NOMO-1 treated with DMSO at 0.1 percent for 48 hours (cell line): ENCODE measurements around the gene LRRC9.

Source experiments
- DNase-seq: peaks from one replicate; lab custom pipeline; 2025; ENCODE audit not compliant: unreplicated experiment; lab: John Stamatoyannopoulos, UW

The LRRC9 gene

GRCh38 chr14:60106339-60106738 lies 186.4 kb downstream of the LRRC9 start:
- no peak for DNase-seq

DNA sequence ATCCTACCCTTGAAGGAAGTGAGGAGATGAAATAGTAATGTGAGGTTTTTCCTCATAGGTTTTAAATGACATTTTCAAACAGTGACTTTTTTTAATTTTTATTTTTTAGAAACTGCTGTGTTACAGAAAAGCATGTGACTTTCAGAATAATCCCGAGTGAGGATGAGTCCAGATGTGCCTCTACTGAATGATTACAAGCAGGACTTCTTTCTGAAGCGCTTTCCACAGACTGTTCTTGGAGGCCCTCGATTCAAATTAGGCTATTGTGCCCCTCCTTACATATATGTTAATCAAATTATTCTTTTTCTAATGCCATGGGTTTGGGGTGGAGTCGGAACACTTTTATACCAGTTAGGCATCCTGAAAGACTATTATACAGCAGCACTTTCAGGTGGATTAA lies 187.5 kb downstream of the LRRC9 start:
- DNase-seq = no peak

- no peak for DNase-seq
Observed at GRCh38 chr14:60111732-60112131, 191.8 kb downstream of the LRRC9 start.
